SU-DHL-6 (cell line): ENCODE measurements around the gene DPP6.

Experiments used
- CTCF ChIP-seq: fragments of 200-600 bp; sonication (generic); IDR thresholded peaks from one replicate; pipeline ENCODE4 v1.5.1; 2017; ENCODE audit warnings: antibody characterized with exemption, mild to moderate bottlenecking, low read length, moderate library complexity; ENCODE audit not compliant: insufficient read depth, poor library complexity, severe bottlenecking
- EZH2phosphoT487 ChIP-seq: fragments of 200-600 bp; sonication (generic), shearing (Covaris generic); conservative IDR thresholded peaks from 2 replicates; pipeline ENCODE4 v1.6.1; 2018; ENCODE audit warnings: mild to moderate bottlenecking, antibody characterized with exemption, low read length, moderate library complexity, mixed read lengths

GRCh38 chr7:154375956-154376355 lies 323.8 kb downstream of the DPP6 start:
- TF ChIP-seq CTCF (no peak), EZH2phosphoT487 (no peak)
